ENCODE data around the gene VAPA. TPM values are rescaled to one million over a fixed set of nuclear protein-coding genes. Genes with fewer than 3 reads are reported as not detected.
"Not testable (repeated sequence)": the region's sequence is repeated elsewhere in the genome, so short reads cannot be mapped to it uniquely, and the experiment has no call there.

Gene VAPA
- total and polyA plus RNA-seq, 2 of the 4 experiments (the other 2 are of a cell fraction), result 199 to 206 TPM

DNA sequence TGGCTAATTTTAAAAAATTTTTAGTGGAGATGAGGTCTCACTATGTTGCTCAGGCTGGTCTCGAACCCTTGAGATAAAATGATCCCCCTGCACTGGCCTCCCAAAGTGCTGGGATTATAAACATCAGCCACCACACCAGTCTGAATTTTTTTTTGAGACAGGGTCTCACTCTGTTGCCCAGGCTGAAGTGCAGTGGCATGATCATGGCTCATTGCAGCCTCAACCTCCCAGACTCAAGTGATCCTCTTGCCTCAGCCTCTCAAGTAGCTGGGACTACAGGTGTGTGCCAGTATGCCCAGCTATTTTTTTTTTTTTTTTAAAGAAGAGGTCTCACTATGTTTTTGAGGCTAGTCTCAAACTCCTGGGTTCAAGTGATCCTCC is 14.3 kb upstream of the VAPA start:
- H3K9me3 ChIP-seq (ENCODE audit: control insufficient read depth, insufficient read depth, low read length); H3K14ac ChIP-seq (replicated peaks; ENCODE audit: low read depth, low read length); H4K91ac ChIP-seq (ENCODE audit: insufficient read depth, low read depth, low read length); ATAC-seq (ENCODE audit: low read depth); dilution Hi-C loops (cut with HindIII; ENCODE audit: low sequenced_read_pairs, unreplicated experiment); H3K27ac ChIP-seq (ENCODE audit: insufficient read depth, low read length); H4K5ac ChIP-seq (ENCODE audit: low read depth, low read length); H3K27me3 ChIP-seq (ENCODE audit: control insufficient read depth, insufficient read depth, low read length); H2AK5ac ChIP-seq (ENCODE audit: low read depth, low read length); H3K4me1 ChIP-seq (ENCODE audit: control insufficient read depth, insufficient read depth, low read length); DNase-seq; H3K36me3 ChIP-seq (ENCODE audit: control insufficient read depth, insufficient read depth, low read length); H3K4me3 ChIP-seq (ENCODE audit: insufficient read depth, low read depth, low read length); H2BK15ac ChIP-seq (ENCODE audit: low read depth, low read length); H2BK20ac ChIP-seq (ENCODE audit: low read depth, low read length); H3K9ac ChIP-seq (ENCODE audit: low read depth, low read length); H2AFZ ChIP-seq (replicated peaks; ENCODE audit: low read length, poor library complexity); H3K56ac ChIP-seq (ENCODE audit: extremely low read depth, insufficient read depth, low read length); H2AK9ac ChIP-seq (replicated peaks; ENCODE audit: low read depth, low read length, poor library complexity); H3K79me1 ChIP-seq (ENCODE audit: low read depth in 1 of 2, low read length in 2 of 2); H3K9me1 ChIP-seq (ENCODE audit: insufficient read depth, low read length); H4K20me1 ChIP-seq (ENCODE audit: insufficient read depth, low read length); in situ Hi-C loops (cut with MboI; ENCODE audit: low sequenced_read_pairs); H3K4me2 ChIP-seq (ENCODE audit: low read depth, low read length); intact Hi-C loops (cut with micrococcal nuclease); H2BK120ac ChIP-seq (ENCODE audit: low read depth, low read length); H2BK5ac ChIP-seq (ENCODE audit: low read depth, low read length, poor library complexity, severe bottlenecking); H3K4ac ChIP-seq (ENCODE audit: low read depth, low read length); H4K8ac ChIP-seq (ENCODE audit: low read depth in 2 of 2, low read length in 2 of 2); BruUV-seq (replicated peaks); H3K18ac ChIP-seq (ENCODE audit: low read depth, low read length); H3K23ac ChIP-seq (ENCODE audit: low read depth, low read length): not testable (repeated sequence)
- WGBS, 2 experiments (ENCODE audit: extremely low coverage in 2 of 2, insufficient read length in 1 of 2), result no CpG with 5 or more reads among the region's 1 CpG
- POLR2A ChIA-PET (ENCODE audit: unreplicated experiment), result interaction anchor here (0.5 kb wide), 1 partner anchor 993 kb away, joined by 3 read pairs; no protein-coding TSS in a partner anchor
- CTCF ChIA-PET, result interaction anchor here (0.8 kb wide), 1 partner anchor 41 kb away, joined by 3 read pairs; no protein-coding TSS in a partner anchor

All from IMR-90 (cell line).